ENCODE results near the gene PLEKHG4B. TPM values are rescaled to one million over a fixed set of nuclear protein-coding genes. Genes with fewer than 3 reads are reported as not detected.

The PLEKHG4B gene
- total RNA-seq, 1 donor from 2014 or later = not detected

DNA sequence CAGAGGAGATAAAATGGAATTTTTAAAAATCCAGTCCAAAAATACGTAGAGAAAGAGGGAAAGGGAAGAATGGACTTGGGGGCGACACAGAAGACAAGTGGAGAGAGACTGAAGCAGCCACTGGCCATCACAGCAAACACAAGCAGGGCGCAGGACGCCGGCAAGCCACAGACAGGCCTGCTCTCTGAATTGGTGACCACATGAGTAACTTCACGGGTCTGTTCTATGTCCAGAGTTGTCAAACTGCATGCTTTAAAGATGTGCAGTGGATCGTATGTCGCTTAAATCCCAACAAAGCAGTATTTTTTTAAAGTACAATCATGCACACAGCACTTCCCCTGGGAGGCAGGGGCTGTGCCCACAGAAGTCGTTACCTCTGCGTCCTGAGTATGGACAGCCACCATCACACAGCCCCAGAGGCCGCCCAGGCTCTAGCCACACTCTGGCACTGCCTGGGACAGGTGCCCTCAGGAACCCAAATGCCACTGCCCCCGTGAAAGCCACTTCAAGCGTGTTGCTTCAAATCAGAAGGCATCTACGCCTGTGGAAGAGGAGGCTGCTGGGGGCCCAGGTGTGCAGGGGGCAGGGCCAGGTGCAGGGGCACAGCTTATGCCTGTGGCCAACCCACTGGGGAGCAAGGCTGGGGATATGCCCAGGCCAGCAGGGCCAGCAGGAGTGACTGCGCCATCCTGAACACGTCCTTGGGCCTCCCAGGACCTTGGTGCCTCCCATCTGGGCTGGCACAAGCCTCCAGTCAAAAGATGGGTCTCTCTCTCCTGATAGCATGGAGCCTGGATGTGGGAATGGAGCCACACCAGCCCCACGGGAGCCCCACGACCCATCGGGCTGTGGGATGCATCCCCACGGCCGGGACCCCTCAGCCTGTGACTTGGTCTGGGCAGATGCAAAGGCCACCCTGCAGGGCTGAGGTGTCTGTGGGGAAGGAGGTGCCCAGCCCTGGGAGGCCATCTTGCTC lies 93.4 kb downstream of the PLEKHG4B start:
- TF ChIP-seq, protein P1, sequence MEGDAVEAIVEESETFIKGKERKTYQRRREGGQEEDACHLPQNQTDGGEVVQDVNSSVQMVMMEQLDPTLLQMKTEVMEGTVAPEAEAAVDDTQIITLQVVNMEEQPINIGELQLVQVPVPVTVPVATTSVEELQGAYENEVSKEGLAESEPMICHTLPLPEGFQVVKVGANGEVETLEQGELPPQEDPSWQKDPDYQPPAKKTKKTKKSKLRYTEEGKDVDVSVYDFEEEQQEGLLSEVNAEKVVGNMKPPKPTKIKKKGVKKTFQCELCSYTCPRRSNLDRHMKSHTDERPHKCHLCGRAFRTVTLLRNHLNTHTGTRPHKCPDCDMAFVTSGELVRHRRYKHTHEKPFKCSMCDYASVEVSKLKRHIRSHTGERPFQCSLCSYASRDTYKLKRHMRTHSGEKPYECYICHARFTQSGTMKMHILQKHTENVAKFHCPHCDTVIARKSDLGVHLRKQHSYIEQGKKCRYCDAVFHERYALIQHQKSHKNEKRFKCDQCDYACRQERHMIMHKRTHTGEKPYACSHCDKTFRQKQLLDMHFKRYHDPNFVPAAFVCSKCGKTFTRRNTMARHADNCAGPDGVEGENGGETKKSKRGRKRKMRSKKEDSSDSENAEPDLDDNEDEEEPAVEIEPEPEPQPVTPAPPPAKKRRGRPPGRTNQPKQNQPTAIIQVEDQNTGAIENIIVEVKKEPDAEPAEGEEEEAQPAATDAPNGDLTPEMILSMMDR (IDR thresholded peaks at IDR 0.05) = no peak
- Histone ChIP-seq H3K27me3 (no peaks in the 10 kb centered on the region), H3K4me1 (peaks cover under 1 to 6% of the 10 kb centered on the region in 2 donors), H3K36me3 (no peaks in the 10 kb centered on the region), H3K9me3 (no peaks in the 10 kb centered on the region), H3K27ac (no peak overlapping the region), H3K4me3 (no peak overlapping the region)
- DNase-seq (ENCODE audit: low spot score in 2 of 2) = no peak
- intact Hi-C loops (cut with DNase I) = no loop called here

DNA sequence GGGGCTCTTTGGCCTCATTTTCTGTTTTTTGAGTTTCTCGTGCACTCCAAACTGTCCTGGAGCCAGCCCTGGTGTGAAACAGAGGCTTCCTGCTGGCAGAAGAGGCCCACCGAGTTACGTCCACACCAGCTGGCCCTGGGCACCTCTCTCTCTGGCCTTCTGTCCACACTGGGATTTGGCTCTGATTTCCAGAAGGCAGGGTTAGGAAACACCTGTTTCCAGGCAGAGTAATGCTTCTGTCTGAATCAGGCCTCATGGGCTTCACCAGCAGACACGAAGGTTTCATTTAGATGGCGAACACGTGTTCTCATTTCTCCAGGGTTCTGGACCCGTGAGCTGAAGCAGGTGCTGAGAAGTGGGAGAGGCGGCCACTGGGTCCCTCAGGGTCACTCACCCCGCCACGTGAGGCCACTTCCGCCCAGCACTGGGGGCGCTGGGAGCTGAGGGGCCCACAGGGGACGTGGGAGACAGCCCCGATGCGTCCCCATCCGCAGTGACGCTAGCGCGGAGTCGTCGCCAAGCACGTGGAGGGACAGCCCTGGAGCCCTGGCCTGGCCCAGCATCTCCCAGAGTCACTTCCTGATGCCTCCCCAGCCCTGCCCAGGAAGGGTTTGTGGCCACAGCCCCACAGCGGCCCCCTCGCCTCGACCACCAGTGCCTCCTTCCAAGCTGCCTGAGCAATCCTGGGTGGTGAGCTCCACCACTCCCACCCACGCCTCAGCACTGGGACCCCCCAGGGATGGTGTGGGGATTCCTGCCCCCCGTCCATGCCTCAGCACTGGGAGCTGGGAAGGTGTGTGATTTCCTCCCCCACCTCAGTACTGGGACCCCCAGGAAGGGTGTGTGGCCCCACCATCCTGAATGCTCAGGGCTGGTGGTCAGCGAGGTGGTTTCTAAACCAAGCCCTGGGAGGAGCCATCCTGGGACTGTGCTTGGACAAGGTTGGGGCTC lies 94.4 kb downstream of the PLEKHG4B start:
- Histone ChIP-seq H3K36me3 (no peaks in the 10 kb centered on the region), H3K9me3 (no peaks in the 10 kb centered on the region), H3K4me3 (no peak overlapping the region), H3K4me1 (peaks cover 6% of the 10 kb centered on the region in 2 donors), H3K27me3 (no peaks in the 10 kb centered on the region), H3K27ac (no peak overlapping the region)
- DNase-seq (ENCODE audit: low spot score in 2 of 2) = no peak
- TF ChIP-seq, protein P1 (IDR thresholded peaks at IDR 0.05) = no peak
- intact Hi-C loops (cut with DNase I) = no loop called here

DNA sequence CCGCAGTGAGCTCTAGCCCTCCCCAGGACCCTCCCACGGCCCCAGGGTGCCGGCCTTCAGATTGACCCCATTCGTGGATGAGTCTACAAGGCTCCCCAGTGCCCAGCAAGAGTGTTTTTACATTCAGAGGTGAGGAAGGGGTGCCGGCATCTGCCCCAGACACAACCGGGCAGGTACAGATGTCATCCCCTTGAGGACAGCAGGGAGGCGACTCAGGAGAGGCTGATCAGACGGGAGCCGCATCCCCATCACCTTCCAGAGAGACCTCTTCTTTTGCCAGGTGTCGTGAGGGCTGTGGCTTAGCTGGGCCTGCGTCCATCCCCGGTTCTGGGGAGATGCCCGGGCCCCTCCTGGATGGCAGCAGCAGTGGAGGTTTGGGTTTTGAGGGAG lies 95.1 kb downstream of the PLEKHG4B start:
- TF ChIP-seq, protein P1 (IDR thresholded peaks at IDR 0.05) = no peak

DNA sequence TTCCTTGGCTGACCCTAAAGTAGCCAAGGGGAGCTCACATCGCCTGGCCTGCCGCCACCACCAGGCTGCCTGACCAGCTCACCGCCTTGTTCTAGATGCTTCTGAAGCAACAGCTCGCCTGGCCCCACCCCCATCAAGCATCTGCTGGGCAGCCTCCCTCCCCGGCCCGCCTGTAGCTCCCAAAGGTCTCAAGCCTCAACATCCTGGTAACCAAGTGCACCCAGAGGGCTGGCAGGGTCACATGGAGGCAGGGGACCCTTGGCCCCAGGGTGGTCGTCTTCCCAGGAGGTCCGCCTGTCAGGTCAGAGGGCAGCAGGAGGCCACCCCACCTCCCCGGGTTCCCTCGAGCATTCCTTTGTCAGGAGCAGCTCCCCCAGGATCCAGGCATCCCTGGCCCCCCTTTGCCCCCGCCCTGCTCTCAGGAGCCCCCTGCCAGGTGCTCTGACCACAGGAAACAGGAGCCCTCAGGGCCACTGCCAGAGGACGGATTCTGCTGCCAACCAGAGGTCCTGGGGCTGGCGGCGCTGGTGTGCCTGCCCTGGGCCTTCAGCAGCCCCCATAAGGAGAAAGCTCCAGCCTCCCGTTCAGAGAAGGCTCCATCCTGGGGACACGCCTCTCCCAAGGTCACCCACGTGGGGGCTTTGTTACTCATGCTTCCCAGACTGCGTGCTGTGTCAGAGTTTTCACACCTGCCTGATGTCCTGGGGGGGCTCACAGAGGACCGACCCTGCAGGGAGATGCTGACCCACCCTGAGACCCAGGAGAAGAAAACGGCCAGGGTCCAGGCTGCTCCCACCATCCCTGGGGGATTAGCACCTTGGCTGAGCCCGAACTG lies 95.9 kb downstream of the PLEKHG4B start:
- intact Hi-C loops (cut with DNase I) = loop anchor here (1.0 kb wide), 1 partner anchor 30 kb away; the partner anchor contains the start of genes CCDC127 and SDHA
- Histone ChIP-seq H3K27me3 (no peaks in the 10 kb centered on the region), H3K4me1 (peaks cover 6% of the 10 kb centered on the region in 2 donors), H3K27ac (no peak overlapping the region), H3K36me3 (no peaks in the 10 kb centered on the region), H3K4me3 (peak overlapping the region; percentile 7 to 45), H3K9me3 (no peaks in the 10 kb centered on the region)
- no peak for DNase-seq (ENCODE audit: low spot score in 2 of 2)
- TF ChIP-seq, protein P1 (IDR thresholded peaks at IDR 0.05) = no peak

More for the DNA sequence above, 95.1 kb downstream of the PLEKHG4B start:
- H3K36me3 ChIP-seq = no peaks in the 10 kb centered on the region
- intact Hi-C loops (cut with DNase I) = no loop called here
- H3K4me1 ChIP-seq = peaks cover 6% of the 10 kb centered on the region in 2 donors
- DNase-seq (ENCODE audit: low spot score in 2 of 2) = no peak
- H3K4me3 ChIP-seq = no peak overlapping the region
- H3K27ac ChIP-seq = no peak overlapping the region
- no peaks in the 10 kb centered on the region for H3K27me3 ChIP-seq
- H3K9me3 ChIP-seq = no peaks in the 10 kb centered on the region
